Brain microvascular endothelial cell (primary cell): Measurements from ENCODE around the gene RAB38.

Source experiments
- DNase-seq: peaks from one replicate; pipeline ENCODE4 v3.0.0-alpha.2; 2020
- H3K27ac ChIP-seq: fragments of 250-450 bp; sonication (Bioruptor Pico); 2 replicates; pipeline ENCODE4 v1.5.1; 2020; ENCODE audit warnings: mild to moderate bottlenecking, moderate library complexity
- H3K27me3 ChIP-seq: fragments of 250-450 bp; sonication (Bioruptor Pico); replicated peaks from 2 replicates; pipeline ENCODE4 v1.5.1; 2020; ENCODE audit warnings: mild to moderate bottlenecking
- H3K36me3 ChIP-seq: fragments of 250-450 bp; sonication (Bioruptor Pico); replicated peaks from 2 replicates; pipeline ENCODE4 v1.5.1; 2020; ENCODE audit warnings: mild to moderate bottlenecking
- H3K4me3 ChIP-seq: 2 replicates; pipeline ENCODE4 v1.5.1; 2011; ENCODE audit warnings: low read depth, mild to moderate bottlenecking, control low read depth, low read length, moderate library complexity
- in situ Hi-C: cut with HindIII; loops from 2 replicates; pipeline ENCODE4 v1.10.0; 2017; ENCODE audit warnings: low sequenced_read_pairs, low pct_ligation_motif_present
- TF ChIP-seq, protein P1 (sequence below): IDR thresholded peaks from 2 replicates; pipeline ENCODE4 v1.5.1; 2011; ENCODE audit warnings: low read depth, mild to moderate bottlenecking, moderate library complexity, low read length, control low read depth, inconsistent platforms; ENCODE audit errors: missing control alignments

The RAB38 gene

GRCh38 chr11:88193278-88193677 lies 18.0 kb upstream of the RAB38 start:
- H3K27ac ChIP-seq, result no peak overlapping the region
- TF ChIP-seq, protein P1, sequence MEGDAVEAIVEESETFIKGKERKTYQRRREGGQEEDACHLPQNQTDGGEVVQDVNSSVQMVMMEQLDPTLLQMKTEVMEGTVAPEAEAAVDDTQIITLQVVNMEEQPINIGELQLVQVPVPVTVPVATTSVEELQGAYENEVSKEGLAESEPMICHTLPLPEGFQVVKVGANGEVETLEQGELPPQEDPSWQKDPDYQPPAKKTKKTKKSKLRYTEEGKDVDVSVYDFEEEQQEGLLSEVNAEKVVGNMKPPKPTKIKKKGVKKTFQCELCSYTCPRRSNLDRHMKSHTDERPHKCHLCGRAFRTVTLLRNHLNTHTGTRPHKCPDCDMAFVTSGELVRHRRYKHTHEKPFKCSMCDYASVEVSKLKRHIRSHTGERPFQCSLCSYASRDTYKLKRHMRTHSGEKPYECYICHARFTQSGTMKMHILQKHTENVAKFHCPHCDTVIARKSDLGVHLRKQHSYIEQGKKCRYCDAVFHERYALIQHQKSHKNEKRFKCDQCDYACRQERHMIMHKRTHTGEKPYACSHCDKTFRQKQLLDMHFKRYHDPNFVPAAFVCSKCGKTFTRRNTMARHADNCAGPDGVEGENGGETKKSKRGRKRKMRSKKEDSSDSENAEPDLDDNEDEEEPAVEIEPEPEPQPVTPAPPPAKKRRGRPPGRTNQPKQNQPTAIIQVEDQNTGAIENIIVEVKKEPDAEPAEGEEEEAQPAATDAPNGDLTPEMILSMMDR, result no peak
- no peak overlapping the region for H3K4me3 ChIP-seq
- H3K36me3 ChIP-seq, result no peaks in the 10 kb centered on the region
- in situ Hi-C loops, result no loop called here
- DNase-seq, result no peak
- H3K27me3 ChIP-seq, result no peaks in the 10 kb centered on the region

DNA sequence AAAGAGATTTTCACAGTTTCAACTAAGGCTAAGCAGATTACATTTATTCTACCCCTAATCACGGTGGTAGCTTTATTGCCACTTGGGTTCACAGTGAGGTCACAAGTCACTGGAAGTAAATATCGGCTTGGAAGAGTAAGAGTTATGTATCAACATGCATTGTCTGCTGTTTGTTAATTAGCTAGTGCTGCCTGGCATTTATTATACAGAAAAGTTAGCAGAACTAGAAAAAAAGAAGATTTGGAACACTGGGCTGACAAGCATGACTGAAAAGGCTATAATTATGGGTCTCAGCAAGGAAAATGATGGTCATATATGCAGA lies 13.7 kb upstream of the RAB38 start:
- Histone ChIP-seq H3K27me3 (no peaks in the 10 kb centered on the region), H3K4me3 (no peak overlapping the region), H3K36me3 (no peaks in the 10 kb centered on the region), H3K27ac (no peak overlapping the region)
- in situ Hi-C loops, result no loop called here
- TF ChIP-seq, protein P1, result no peak
- DNase-seq, result no peak

DNA sequence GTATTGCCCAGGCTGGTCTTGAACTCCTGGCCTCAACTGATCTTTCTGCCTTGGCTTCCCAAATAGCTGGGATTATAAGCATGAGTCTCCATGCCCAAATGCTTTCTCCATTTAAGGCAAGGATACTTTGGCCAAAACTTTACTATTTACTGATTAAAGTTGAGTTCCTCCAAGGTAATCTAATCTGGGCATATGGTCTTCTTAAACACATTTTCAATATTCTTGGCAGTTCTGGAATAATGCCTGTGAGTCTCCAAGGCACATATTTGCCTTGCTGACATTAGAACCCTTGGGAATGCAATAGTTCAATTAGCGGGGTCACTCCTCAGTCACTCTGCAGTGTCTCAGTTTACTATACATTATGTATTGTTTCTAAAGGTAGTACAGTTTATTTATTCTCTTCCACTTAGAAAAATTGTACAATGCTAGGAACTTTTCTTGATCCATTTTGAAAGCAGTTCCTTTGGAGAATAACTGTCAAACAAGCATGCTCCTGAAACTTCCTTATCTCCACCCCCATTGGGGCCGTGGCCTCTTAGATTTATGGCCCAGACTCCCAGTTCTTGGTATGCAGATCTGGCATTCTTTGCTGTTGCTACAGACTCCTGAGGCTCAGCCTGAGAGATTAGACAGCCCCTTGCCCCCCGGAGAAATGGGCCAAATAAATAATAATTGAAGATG lies 13.1 kb upstream of the RAB38 start:
- TF ChIP-seq, protein P1, result no peak
- no peaks in the 10 kb centered on the region for H3K36me3 ChIP-seq
- no peak overlapping the region for H3K4me3 ChIP-seq
- DNase-seq, result no peak
- in situ Hi-C loops, result no loop called here
- H3K27me3 ChIP-seq, result no peaks in the 10 kb centered on the region
- no peak overlapping the region for H3K27ac ChIP-seq

GRCh38 chr11:88183233-88183632 lies 8.0 kb upstream of the RAB38 start:
- Histone ChIP-seq H3K27me3 (no peaks in the 10 kb centered on the region), H3K36me3 (no peaks in the 10 kb centered on the region), H3K4me3 (no peak overlapping the region), H3K27ac (no peak overlapping the region)
- TF ChIP-seq, protein P1, result no peak
- DNase-seq, result no peak
- in situ Hi-C loops, result no loop called here

DNA sequence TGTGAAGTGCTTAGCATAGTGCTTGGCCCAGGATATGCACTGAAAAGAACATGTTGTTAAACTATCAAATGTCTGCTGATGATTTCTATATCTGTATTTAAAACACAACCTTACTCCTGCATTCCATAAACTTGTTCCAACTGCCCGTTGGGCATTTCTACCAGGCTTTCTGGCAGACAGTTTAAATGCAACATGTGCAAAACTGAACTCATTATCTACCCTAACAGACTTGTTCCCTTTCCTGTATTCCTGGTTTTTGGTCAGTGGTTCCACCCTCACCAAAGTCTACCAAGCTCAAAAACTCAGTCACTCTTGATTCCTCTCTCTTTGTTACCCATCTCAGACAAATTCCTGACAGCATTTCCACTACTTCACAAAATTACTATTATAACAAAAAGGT lies 6.5 kb upstream of the RAB38 start:
- no peak overlapping the region for H3K27ac ChIP-seq
- H3K4me3 ChIP-seq, result no peak overlapping the region
- H3K36me3 ChIP-seq, result no peaks in the 10 kb centered on the region
- no peaks in the 10 kb centered on the region for H3K27me3 ChIP-seq
- TF ChIP-seq, protein P1, result no peak
- DNase-seq, result no peak
- in situ Hi-C loops, result no loop called here

DNA sequence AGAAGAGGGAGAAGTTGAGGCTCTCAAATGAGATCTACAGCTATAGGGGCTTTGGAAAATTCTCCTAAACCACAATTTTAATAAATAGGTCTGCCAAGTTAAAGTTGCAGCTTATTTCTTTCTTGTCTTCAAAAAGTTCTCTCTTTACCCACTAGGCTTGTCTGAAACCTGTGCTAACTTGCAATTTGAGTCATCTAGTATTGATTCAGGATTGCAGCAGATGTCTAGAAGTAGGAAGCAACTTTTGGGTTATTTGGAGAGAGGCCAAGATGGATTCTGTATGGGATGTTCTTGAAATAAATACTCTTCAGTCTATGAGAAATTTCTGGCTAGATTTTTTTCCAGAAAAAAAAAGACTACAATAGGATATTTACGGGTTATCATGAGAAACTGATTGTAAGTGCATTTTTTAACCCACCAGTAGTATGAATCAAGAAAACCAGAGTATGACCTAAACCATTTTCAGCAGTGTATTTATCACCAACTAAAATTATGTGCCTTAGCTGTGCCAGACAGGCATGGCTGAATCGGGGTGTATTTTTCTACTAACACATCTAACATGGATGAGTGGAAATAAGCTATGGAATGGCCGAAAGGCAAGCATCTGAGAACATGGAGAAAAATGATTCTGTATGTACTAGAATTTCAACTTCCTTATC lies 4.9 kb upstream of the RAB38 start:
- TF ChIP-seq, protein P1, result no peak
- H3K4me3 ChIP-seq, result no peak overlapping the region
- no peaks in the 10 kb centered on the region for H3K36me3 ChIP-seq
- H3K27ac ChIP-seq, result no peak overlapping the region
- DNase-seq, result no peak
- H3K27me3 ChIP-seq, result no peaks in the 10 kb centered on the region
- in situ Hi-C loops, result no loop called here
